AG09309 (cell line): ENCODE measurements around the gene SGCE.

Experiments
- DNase-seq: peaks from one replicate; pipeline ENCODE4 v3.0.0-alpha.2; 2010; ENCODE audit warnings: low read depth
- H3K4me3 ChIP-seq: 2 replicates; pipeline ENCODE4 v1.5.1; 2011; ENCODE audit warnings: mild to moderate bottlenecking, low read depth, low read length, moderate library complexity; ENCODE audit not compliant: control insufficient read depth
- CTCF ChIP-seq: IDR thresholded peaks from 2 replicates; pipeline ENCODE4 v1.5.1; 2011; ENCODE audit warnings: mild to moderate bottlenecking, low read depth, low read length, inconsistent platforms; ENCODE audit not compliant: insufficient read depth, control insufficient read depth; ENCODE audit errors: missing control alignments

Gene SGCE

GRCh38 chr7:94616855-94617254 lies 39.1 kb downstream of the SGCE start:
- no peak for DNase-seq
- no peak overlapping the region for H3K4me3 ChIP-seq
- no peak for TF ChIP-seq CTCF

- no peak for DNase-seq
- TF ChIP-seq CTCF = no peak
- no peak overlapping the region for H3K4me3 ChIP-seq
These were observed 40.3 kb downstream of the SGCE start for GRCh38 chr7:94615666-94616065.

GRCh38 chr7:94612661-94613060 lies 43.3 kb downstream of the SGCE start:
- DNase-seq = no peak

GRCh38 chr7:94612253-94612652 lies 43.7 kb downstream of the SGCE start:
- DNase-seq = no peak
- TF ChIP-seq CTCF = no peak
- H3K4me3 ChIP-seq = no peak overlapping the region

More at GRCh38 chr7:94612661-94613060, 43.3 kb downstream of the SGCE start:
- H3K4me3 ChIP-seq = no peak overlapping the region
- no peak for TF ChIP-seq CTCF

GRCh38 chr7:94609561-94609960 lies 46.4 kb downstream of the SGCE start:
- no peak for TF ChIP-seq CTCF
- H3K4me3 ChIP-seq = no peak overlapping the region

GRCh38 chr7:94605031-94605430 lies 50.9 kb downstream of the SGCE start:
- DNase-seq = no peak
- no peak overlapping the region for H3K4me3 ChIP-seq
- TF ChIP-seq CTCF = no peak

More at GRCh38 chr7:94609561-94609960, 46.4 kb downstream of the SGCE start:
- DNase-seq = no peak

- DNase-seq = no peak
- H3K4me3 ChIP-seq = no peak overlapping the region
- TF ChIP-seq CTCF = no peak
These were observed 53.8 kb downstream of the SGCE start for GRCh38 chr7:94602181-94602580.
